Epithelial cell of proximal tubule (primary cell): ENCODE measurements around the gene SCFD2. TPM values are rescaled to one million over a fixed set of nuclear protein-coding genes. Genes with fewer than 3 reads are reported as not detected.

Experiments used
- DNase-seq: peaks from one replicate; pipeline ENCODE4 v3.0.0-alpha.2; 2011; ENCODE audit warnings: low read depth
- H3K4me3 ChIP-seq: 2 replicates; pipeline ENCODE4 v1.5.1; 2011; ENCODE audit warnings: low read depth, mild to moderate bottlenecking, low read length
- CTCF ChIP-seq: conservative IDR thresholded peaks from 2 replicates; pipeline ENCODE4 v1.5.1; 2012; ENCODE audit warnings: low read depth, mild to moderate bottlenecking, low read length
- total RNA-seq: library from RNA; depleted of rRNA; stranded (reverse); fragments of >200 nt; gene quantifications from 2 replicates; pipeline ENCODE4 v1.2.3, GENCODE V29; 2015

Gene SCFD2
- total RNA-seq, 1 donor from 2014 or later, result 8.9 TPM

- no peak overlapping the region for H3K4me3 ChIP-seq
- no peak for DNase-seq
- no peak for TF ChIP-seq CTCF
These were observed 475.4 kb downstream of the SCFD2 start for GRCh38 chr4:52890521-52890791.

DNA sequence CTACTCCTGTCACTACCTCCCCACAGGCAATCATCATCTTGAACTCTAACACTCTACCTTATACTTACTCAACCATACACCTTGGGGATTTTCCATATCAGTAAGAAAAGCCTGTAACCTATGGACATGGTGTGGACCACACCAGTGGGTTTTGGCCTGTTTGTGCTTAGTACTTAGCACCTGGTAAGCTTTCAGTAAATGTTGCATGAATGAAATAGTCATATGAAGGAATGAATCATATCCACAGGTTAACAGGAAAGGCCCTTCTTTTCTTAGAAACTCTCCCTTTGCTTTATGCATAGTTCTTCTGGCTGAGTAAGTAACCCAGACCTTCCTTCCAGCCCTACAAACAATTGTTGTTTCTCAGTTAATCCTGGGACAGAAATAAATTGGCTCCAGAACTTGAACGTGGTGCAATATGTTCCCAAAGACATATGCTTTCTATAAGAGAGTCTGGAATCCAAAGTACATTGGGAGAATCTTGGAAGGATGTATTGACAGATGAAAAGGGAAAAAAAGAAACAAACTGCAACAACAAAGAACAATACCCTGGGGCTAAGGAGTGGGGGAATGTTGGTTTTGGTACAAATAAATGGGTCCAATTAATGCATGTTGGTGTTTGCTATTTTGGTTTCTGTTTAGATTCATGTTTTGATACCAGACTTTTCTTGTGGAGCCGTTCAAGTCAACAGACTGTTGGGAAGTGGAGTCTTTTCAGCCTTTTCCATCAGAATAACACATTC lies 475.9 kb downstream of the SCFD2 start:
- TF ChIP-seq CTCF, result no peak
- H3K4me3 ChIP-seq, result no peak overlapping the region
- no peak for DNase-seq

- H3K4me3 ChIP-seq, result no peak overlapping the region
- no peak for TF ChIP-seq CTCF
- DNase-seq, result no peak
These were observed 476.5 kb downstream of the SCFD2 start for GRCh38 chr4:52889354-52889753.

DNA sequence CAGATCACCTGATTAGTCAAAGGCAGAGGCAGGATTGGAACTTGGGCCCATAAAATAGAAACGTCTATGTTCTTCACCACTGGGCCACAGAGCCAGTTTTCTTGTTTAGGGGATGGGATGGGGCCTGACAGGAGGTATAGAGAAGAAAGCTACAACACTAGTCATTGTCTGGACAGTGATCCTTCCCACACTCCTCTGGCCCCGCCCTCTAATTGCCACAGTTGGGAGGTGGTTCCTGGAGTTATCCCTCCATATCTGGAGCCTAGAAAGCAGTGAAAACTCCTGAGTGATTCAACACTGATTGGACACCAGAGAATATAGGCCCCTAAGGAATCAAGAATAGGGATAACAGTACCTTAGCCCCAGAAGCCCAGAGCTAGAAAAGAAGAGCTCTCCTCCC lies 480.9 kb downstream of the SCFD2 start:
- no peak for TF ChIP-seq CTCF
- DNase-seq, result no peak
- H3K4me3 ChIP-seq, result no peak overlapping the region

DNA sequence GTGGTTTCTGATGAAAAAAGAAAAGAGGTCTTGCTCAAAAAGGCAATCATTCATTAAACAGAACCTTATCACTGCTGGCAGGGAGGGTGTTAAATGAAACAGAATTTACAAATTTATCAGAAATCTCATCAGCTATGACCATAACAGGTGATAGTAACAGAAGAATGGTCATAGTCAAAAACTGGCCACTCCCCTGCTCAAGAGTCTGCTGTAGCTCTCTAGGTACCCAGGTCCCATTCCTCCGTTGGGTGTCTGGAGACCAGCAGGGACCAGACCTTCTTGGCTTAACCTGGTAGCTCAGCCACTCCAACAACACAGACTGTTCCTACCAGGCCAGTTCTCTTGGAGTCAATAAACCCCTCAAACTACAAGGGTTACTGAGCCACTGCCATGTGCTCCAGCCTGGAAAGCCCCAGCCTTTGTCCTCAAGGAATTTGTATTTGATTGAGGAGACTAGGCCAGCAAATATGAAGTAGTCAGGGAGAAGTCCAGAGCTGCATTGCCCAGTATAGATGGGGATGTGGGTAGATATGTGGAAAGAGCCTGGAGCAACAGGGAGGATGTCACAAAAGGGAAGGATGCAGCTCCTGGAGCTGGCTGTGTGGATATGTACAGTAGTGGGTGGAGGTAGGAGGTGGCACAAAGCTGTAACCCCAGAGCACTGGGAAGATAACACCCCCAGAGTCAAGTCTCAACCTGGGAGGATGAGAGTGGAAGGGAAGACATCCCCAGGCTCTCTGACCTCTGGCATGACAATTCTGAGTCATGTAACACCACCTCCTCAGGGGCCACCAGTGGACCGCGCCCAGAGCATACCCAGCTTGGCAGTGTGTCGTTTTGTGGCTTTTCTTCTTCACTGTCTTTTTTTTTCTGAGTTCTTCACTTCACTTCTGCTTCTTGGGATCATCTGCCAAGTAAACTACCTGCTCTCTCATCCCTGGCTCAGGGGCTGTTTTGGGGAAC lies 481.9 kb downstream of the SCFD2 start:
- DNase-seq, result no peak
- no peak for TF ChIP-seq CTCF
- H3K4me3 ChIP-seq, result no peak overlapping the region

DNA sequence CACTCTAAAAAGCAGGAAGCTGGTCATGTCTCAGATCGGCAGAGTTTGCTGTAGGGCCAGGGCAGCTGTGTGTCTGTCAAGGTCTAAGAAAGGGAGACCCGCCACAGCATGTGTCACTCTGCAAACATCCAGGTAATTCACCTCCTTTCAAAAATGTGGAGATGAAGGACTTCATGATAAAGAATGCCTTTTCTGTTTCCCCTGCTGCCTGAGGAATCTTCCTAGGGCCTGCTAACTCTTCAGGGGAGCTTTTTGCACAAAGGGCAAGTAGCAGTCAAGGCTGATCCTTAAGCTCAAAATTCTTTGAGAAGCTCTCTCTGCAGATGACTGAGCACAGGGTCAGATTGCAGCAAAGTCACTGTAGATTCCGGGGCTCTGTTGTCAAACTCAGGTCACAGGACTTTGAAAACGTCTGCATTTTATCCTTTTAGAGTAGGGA lies 482.7 kb downstream of the SCFD2 start:
- H3K4me3 ChIP-seq, result no peak overlapping the region
- TF ChIP-seq CTCF, result no peak
- DNase-seq, result no peak
